Prostate gland (tissue), 2 donors: Measurements from ENCODE around the gene ZFYVE9. TPM values are rescaled to one million over a fixed set of nuclear protein-coding genes. Genes with fewer than 3 reads are reported as not detected.

Experiments
- DNase-seq: peaks from one replicate; pipeline ENCODE4 v3.0.0-alpha.2; 2019; ENCODE audit warnings: low spot score
- H3K27ac ChIP-seq, 2 donors: fragments of 200-600 bp; sonication (generic); 2 replicates each; pipeline ENCODE4 v1.5.1; 2017 to 2019
- H3K27me3 ChIP-seq: fragments of 200-600 bp; sonication (generic); replicated peaks from 2 replicates; pipeline ENCODE4 v1.5.1; 2019; ENCODE audit not compliant: insufficient read depth
- H3K36me3 ChIP-seq, 2 donors: fragments of 200-600 bp; sonication (generic); 1 replicate in 1 of 2; 2 replicates in 1 of 2; pipeline versions ENCODE4 v1.5.1 to v1.8.1; 2017 to 2019
- H3K4me1 ChIP-seq: fragments of 200-600 bp; sonication (generic); replicated peaks from 2 replicates; pipeline ENCODE4 v1.5.1; 2019
- H3K4me3 ChIP-seq, 2 donors: fragments of 200-600 bp; sonication (generic); 2 replicates each; pipeline ENCODE4 v1.5.1; 2017 to 2019
- H3K9me3 ChIP-seq: fragments of 200-600 bp; sonication (generic); 2 replicates; pipeline ENCODE4 v1.5.1; 2017
- CTCF ChIP-seq, 4 experiments: fragments of 200-600 bp in 2 of 4; fragments of 450-650 bp in 2 of 4; sonication (generic) in 2 of 4; IDR thresholded peaks; 1 replicate in 3 of 4; 2 replicates in 1 of 4; pipeline ENCODE4 v1.5.1; 2016 to 2019; ENCODE audit warnings: antibody characterized with exemption in 4 of 4, mild to moderate bottlenecking in 2 of 4, moderate library complexity in 2 of 4
- POLR2A ChIP-seq: fragments of 450-650 bp; IDR thresholded peaks from one replicate; pipeline ENCODE4 v1.6.1; 2016; ENCODE audit warnings: antibody characterized with exemption, mild to moderate bottlenecking
- POLR2AphosphoS5 ChIP-seq: sonication (generic); formaldehyde crosslinking; IDR thresholded peaks from one replicate; pipeline ENCODE4 v1.6.1; 2017; ENCODE audit warnings: antibody characterized with exemption
- WGBS: methylation state at CpG from one replicate; pipeline ENCODE4 v1.1.5; 2018; 5-methylcytosine and 5-hydroxymethylcytosine counted together
- intact Hi-C: fragments of 100-400 bp; cut with DNase I; formaldehyde crosslinking; loops from one replicate; pipeline ENCODE4 v1.14.2; 2022
- total RNA-seq, 2 donors: library from RNA; depleted of rRNA; stranded (reverse); fragments of >200 nt; gene quantifications; one replicate each; pipeline ENCODE4 v1.1.0, GENCODE V29; 2016

ZFYVE9 gene
- total RNA-seq, 2 donors from 2014 or later: 28.6 to 29.0 TPM

GRCh38 chr1:52152572-52152971, 10.7 kb downstream of the ZFYVE9 start:
- Histone ChIP-seq H3K4me3 (no peak overlapping the region), H3K9me3 (no peaks in the 10 kb centered on the region), H3K36me3 (no peaks in the 10 kb centered on the region), H3K27me3 (no peaks in the 10 kb centered on the region), H3K27ac (no peak overlapping the region), H3K4me1 (no peaks in the 10 kb centered on the region)
- TF ChIP-seq POLR2AphosphoS5 (no peak), CTCF (IDR thresholded peaks at IDR 0.05) (no peak), POLR2A (no peak)
- intact Hi-C loops: no loop called here
- no peak for DNase-seq
- WGBS: 63% methylated on average over 2 of the region's 2 CpGs

GRCh38 chr1:52153010-52153409, 11.1 kb downstream of the ZFYVE9 start:
- Histone ChIP-seq H3K4me3 (no peak overlapping the region), H3K27me3 (no peaks in the 10 kb centered on the region), H3K9me3 (no peaks in the 10 kb centered on the region), H3K4me1 (no peaks in the 10 kb centered on the region), H3K27ac (no peak overlapping the region), H3K36me3 (no peaks in the 10 kb centered on the region)
- intact Hi-C loops: no loop called here
- TF ChIP-seq POLR2AphosphoS5 (no peak), CTCF (IDR thresholded peaks at IDR 0.05) (no peak), POLR2A (no peak)
- DNase-seq: no peak

- no peak for TF ChIP-seq POLR2AphosphoS5
- no peak for TF ChIP-seq CTCF (IDR thresholded peaks at IDR 0.05)
- no peak for DNase-seq
- no peaks in the 10 kb centered on the region for H3K27me3 ChIP-seq
- no peaks in the 10 kb centered on the region for H3K9me3 ChIP-seq
- no peak overlapping the region for H3K4me3 ChIP-seq
- H3K27ac ChIP-seq: no peak overlapping the region
- H3K4me1 ChIP-seq: no peaks in the 10 kb centered on the region
- intact Hi-C loops: no loop called here
- H3K36me3 ChIP-seq: no peaks in the 10 kb centered on the region
These were observed 12.0 kb downstream of the ZFYVE9 start for GRCh38 chr1:52153898-52154297.

- intact Hi-C loops: no loop called here
- no peak for TF ChIP-seq POLR2AphosphoS5
- 66% methylated on average over 3 of the region's 3 CpGs for WGBS
- H3K9me3 ChIP-seq: no peaks in the 10 kb centered on the region
- no peaks in the 10 kb centered on the region for H3K27me3 ChIP-seq
- no peaks in the 10 kb centered on the region for H3K4me1 ChIP-seq
- H3K27ac ChIP-seq: no peak overlapping the region
- H3K36me3 ChIP-seq: no peaks in the 10 kb centered on the region
- no peak overlapping the region for H3K4me3 ChIP-seq
- no peak for DNase-seq
These were observed 14.6 kb downstream of the ZFYVE9 start for GRCh38 chr1:52156460-52156859.

GRCh38 chr1:52157582-52157981, 15.7 kb downstream of the ZFYVE9 start:
- H3K36me3 ChIP-seq: no peaks in the 10 kb centered on the region
- TF ChIP-seq POLR2A (no peak), POLR2AphosphoS5 (no peak), CTCF (IDR thresholded peaks at IDR 0.05) (no peak)
- intact Hi-C loops: no loop called here
- H3K27ac ChIP-seq: no peak overlapping the region
- H3K4me1 ChIP-seq: no peaks in the 10 kb centered on the region
- H3K4me3 ChIP-seq: no peak overlapping the region
- no peaks in the 10 kb centered on the region for H3K9me3 ChIP-seq
- H3K27me3 ChIP-seq: no peaks in the 10 kb centered on the region
- DNase-seq: no peak
- 95% methylated on average over 2 of the region's 2 CpGs for WGBS
